Mononuclear cell (primary cell): ENCODE data around the gene KLRC1. TPM values are rescaled to one million over a fixed set of nuclear protein-coding genes. Genes with fewer than 3 reads are reported as not detected.
"Not testable (repeated sequence)": the region's sequence is repeated elsewhere in the genome, so short reads cannot be mapped to it uniquely, and the experiment has no call there.

Experiments used
- H3K27me3 ChIP-seq: 2 replicates; pipeline ENCODE4 v1.6.0; 2011; ENCODE audit warnings: low read length, control low read depth; ENCODE audit not compliant: insufficient read depth
- H3K4me1 ChIP-seq: 2 replicates; pipeline ENCODE4 v1.5.1; 2011; ENCODE audit warnings: mild to moderate bottlenecking, low read length, control low read depth; ENCODE audit not compliant: insufficient read depth
- H3K4me3 ChIP-seq: 2 replicates; pipeline ENCODE4 v1.5.1; 2011; ENCODE audit warnings: mild to moderate bottlenecking, low read length, moderate library complexity
- H3K9me3 ChIP-seq: 2 replicates; pipeline ENCODE4 v1.5.1; 2011; ENCODE audit warnings: low read depth, mild to moderate bottlenecking, control low read depth, low read length
- total RNA-seq: library from RNA; depleted of rRNA; stranded (reverse); fragments of >200 nt; gene quantifications from one replicate; pipeline ENCODE4 v1.2.3, GENCODE V29; 2012

KLRC1 gene
- 6.4 TPM for total RNA-seq

DNA sequence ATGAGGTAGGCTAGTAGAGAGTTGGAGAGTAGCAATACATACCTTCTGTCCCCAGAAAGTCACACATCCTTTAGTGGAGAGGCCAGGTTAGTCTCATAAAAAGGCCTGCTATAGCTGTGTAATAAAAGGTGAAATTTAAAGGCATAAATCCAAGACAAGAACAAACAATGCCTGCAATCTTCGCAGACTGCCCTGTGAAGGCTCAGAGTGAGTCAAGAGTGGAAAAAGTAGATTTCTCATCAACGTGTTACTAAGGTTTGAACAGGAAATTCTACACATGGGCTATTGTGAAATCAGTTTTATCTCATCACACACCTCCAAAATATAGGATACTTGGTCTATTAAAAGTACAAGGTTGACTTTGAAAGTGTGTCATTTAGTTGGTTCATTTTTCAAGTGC is at the start of gene KLRC1:
Gene KLRC1 (minus strand): TSS at position 222 of the 400 bp plus-strand sequence. CDS start 2,221 bp downstream, outside the sequence.
- no peaks in the 10 kb centered on the region for H3K4me1 ChIP-seq
- H3K9me3 ChIP-seq = peaks cover 21% of the 10 kb centered on the region
- no peak within 1 kb of the TSS for H3K4me3 ChIP-seq
- no peaks in the 10 kb centered on the region for H3K27me3 ChIP-seq

DNA sequence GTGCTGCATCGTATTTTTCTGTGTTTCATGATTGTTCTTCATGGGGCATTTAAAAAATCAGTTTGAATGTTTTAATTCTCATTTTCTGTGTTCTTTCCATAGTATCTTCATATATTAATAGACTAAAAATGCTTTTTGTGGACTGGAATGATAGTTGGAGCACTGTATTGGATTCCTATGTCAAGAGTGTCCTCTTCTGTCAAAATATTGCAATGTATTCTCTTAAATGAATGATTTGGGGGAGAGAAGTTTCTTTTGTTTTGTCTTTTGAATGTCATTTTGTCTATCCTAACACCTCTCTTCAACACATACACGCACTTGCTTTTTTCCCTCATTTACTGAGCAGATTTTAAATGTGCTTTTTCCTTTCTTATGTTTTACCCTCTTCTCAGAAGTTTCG is 47.9 kb upstream of the KLRC1 start:
- Histone ChIP-seq H3K4me3 (no peak overlapping the region), H3K9me3 (no peaks in the 10 kb centered on the region), H3K4me1 (no peaks in the 10 kb centered on the region), H3K27me3 (no peaks in the 10 kb centered on the region)

DNA sequence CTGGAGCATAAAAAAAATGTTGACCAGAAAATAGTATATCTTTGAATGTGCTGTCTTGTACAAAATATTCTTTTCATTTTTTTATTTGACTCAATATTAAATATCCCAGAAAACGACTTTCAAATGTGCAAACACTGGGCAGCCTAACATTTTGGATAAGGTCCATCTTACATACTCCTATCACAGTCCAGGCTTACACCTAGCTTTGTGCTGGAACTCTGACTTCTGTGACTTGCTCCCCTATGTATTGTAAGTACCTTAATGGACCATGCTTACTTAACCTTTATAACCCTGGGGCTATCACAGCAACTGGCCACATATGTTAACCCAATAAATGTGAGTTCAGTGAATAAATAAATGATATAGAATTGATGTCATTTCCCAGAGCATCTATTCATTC is 44.9 kb upstream of the KLRC1 start:
- no peak overlapping the region for H3K4me3 ChIP-seq
- no peaks in the 10 kb centered on the region for H3K27me3 ChIP-seq
- H3K4me1 ChIP-seq = no peaks in the 10 kb centered on the region
- no peaks in the 10 kb centered on the region for H3K9me3 ChIP-seq

DNA sequence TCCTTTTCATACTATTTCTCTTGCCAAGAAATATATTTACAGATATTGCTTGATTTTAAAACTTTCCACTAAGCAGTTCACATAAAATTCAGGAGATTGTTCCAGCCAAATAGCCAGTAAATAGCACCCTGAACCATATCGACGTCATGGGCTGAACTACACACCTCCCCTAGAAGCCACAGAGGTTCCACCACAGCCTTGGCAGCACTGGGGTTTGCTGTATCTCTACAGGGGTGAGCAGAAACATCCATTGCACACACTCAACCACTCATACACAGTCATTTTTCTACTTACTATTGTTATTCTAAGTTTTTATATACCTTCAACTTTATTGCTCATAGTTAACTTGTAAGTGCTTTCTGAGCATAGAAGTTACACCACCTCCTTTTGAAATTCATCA is 44.4 kb upstream of the KLRC1 start:
- H3K27me3 ChIP-seq = no peaks in the 10 kb centered on the region
- no peaks in the 10 kb centered on the region for H3K9me3 ChIP-seq
- no peaks in the 10 kb centered on the region for H3K4me1 ChIP-seq
- H3K4me3 ChIP-seq = no peak overlapping the region

DNA sequence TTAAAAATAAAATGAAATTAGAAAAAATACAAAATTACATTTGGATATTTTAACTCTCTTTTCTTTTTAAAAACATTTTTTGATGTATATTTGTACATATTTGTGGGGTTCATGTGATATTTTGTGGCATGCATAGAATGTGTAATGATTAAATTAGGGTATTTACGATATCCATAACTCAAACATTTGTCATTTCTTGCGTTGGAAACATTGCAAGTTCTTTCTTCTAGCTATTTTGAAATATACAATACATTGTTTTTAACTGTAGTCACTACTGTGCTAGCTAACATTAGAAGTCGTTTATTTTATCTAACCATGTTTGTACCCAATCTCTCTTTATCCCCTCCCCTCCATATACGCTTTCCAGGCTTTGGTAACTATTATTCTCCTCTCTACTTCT is 38.6 kb upstream of the KLRC1 start:
- Histone ChIP-seq H3K4me1 (no peaks in the 10 kb centered on the region), H3K9me3 (no peaks in the 10 kb centered on the region), H3K27me3 (no peaks in the 10 kb centered on the region), H3K4me3 (no peak overlapping the region)

DNA sequence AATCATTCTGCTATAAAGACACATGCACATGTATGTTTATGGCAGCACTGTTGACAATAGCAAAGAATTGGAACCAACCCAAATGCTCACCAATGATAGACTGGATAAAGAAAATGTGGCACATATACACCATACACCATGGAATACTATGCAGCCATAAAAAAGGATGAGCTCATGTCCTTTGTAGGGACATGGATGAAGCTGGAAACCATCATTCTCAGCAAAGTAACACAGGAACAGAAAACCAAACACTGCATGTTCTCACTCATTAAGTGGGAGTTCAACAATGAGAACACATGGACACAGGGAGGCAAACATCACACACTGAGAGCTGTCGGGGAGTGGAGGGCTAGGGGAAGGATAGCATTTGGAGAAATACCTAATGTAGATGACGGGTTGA is 34.2 kb upstream of the KLRC1 start:
- H3K4me1 ChIP-seq, H3K27me3 ChIP-seq, H3K4me3 ChIP-seq, H3K9me3 ChIP-seq: not testable (repeated sequence)

DNA sequence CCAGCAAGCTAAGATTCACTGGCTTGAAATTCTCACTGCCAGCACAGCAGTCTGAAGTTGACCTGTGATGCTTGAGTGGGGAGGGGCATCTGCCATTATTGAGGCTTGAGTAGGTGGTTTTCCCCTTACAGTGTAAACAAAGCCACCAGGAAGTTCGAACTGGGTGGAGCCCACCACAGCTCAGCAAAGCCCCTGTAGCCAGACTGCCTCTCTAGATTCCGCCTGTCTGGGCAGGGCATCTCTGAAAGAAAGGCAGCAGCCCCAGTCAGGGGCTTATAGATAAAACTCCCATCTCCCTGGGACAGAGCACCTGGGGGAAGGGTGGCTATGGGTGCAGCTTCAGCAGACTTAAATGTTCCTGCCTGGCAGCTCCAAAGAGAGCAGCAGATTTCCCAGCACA is 28.7 kb upstream of the KLRC1 start:
- H3K4me1 ChIP-seq = peaks cover 13% of the 10 kb centered on the region
- H3K4me3 ChIP-seq, H3K9me3 ChIP-seq, H3K27me3 ChIP-seq: not testable (repeated sequence)

DNA sequence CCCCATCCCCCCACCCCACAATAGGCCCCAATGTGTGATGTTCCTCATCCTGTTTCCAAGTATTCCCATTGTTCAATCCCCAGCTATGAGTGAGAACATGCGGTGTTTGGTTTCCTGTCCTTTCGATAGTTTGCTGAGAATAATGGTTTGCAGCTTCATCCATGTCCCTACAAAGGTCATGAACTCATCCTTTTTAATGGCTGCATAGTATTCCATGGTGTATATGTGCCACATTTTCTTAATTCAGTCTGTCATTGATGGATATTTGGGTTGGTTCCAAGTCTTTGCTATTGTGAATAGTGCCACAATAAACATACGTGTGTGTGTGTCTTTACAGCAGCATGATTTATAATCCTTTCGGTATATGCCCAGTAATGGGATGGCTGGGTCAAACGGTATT is 19.6 kb upstream of the KLRC1 start:
- not testable (repeated sequence) for H3K27me3 ChIP-seq, H3K4me3 ChIP-seq, H3K9me3 ChIP-seq, H3K4me1 ChIP-seq

DNA sequence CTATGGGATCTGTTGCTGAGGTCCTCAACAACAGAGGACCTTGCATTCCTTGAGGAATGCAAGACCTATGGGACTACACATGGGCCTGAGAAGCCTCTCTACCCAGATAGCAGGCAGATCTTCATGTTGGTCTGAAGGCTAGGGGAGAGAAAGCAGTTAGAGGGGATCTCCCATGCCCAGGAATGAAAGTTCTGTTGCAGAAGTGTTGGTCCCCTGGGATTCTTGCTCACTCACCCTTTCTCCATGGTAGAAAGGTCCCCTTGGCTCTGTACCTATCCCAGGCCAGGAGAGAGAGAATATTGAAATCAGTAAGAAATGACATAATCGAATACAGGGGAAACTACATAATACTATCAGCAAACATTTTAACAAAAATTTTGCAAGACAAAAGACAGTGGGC is 16.5 kb upstream of the KLRC1 start:
- Histone ChIP-seq H3K27me3 (no peaks in the 10 kb centered on the region), H3K4me1 (no peaks in the 10 kb centered on the region), H3K4me3 (no peak overlapping the region), H3K9me3 (no peaks in the 10 kb centered on the region)

DNA sequence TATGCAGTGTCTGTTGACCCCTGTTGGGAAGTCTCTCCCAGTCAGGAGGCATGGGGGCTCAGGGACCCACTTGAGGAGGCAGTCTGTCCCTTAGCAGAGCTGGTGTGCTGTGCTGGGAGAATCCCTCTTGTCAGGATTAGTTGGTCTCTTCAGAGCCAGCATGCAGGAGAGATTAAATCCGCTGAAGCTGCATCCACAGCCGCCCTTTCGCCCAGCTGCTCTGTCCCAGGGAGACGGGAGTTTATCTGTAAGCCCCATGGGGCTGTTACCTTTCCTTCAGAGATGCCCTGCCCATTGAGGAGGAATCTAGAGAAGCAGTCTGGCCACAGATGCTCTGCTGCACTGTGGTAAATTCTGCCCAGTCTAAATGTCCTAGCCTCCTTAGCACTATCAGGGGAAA is 13.1 kb upstream of the KLRC1 start:
- H3K4me1 ChIP-seq = no peaks in the 10 kb centered on the region
- H3K27me3 ChIP-seq = no peaks in the 10 kb centered on the region
- no peak overlapping the region for H3K4me3 ChIP-seq
- no peaks in the 10 kb centered on the region for H3K9me3 ChIP-seq

DNA sequence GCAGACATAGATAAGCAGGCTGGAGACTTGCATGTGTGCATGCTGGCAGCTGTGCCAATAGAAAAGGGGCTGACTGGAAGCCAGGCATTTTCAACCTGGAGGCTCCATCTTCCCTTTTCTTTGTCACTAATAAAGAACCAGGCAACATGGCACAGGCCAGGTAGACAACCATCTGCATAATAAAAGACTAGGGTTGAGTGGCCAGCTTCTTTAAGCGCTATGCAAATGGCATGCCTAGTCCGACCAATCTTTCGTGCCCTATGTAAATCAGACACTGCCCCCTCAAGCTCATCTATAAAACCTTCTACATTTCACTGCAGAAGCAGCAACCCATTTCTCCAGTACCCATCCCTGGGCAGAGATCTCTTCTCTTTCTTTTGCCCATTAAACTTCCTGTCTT is 4.6 kb upstream of the KLRC1 start:
- Histone ChIP-seq H3K27me3 (no peaks in the 10 kb centered on the region), H3K4me1 (no peaks in the 10 kb centered on the region), H3K9me3 (peaks cover 21% of the 10 kb centered on the region), H3K4me3 (no peak overlapping the region)

DNA sequence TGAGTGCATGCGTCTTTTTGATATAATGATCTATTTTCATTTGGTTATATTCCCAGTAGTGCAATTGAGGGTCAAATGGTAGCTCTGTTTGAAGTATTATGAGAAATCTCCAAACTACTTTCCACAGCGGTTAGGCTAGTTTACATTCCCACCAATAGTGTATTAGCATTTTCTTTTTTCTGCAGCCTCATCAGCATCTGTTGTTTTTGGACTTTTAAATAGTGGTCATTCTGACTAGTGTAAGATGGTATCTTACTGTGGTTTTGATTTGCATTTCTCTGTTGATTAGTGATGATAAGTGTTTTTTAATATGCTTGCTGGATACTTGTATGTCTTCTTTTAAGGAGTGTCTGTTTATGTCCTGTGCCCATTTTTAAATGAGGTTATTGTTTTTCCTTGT is 3.7 kb upstream of the KLRC1 start:
- no peaks in the 10 kb centered on the region for H3K27me3 ChIP-seq
- no peak overlapping the region for H3K4me3 ChIP-seq
- H3K9me3 ChIP-seq = peaks cover 21% of the 10 kb centered on the region
- H3K4me1 ChIP-seq = no peaks in the 10 kb centered on the region

DNA sequence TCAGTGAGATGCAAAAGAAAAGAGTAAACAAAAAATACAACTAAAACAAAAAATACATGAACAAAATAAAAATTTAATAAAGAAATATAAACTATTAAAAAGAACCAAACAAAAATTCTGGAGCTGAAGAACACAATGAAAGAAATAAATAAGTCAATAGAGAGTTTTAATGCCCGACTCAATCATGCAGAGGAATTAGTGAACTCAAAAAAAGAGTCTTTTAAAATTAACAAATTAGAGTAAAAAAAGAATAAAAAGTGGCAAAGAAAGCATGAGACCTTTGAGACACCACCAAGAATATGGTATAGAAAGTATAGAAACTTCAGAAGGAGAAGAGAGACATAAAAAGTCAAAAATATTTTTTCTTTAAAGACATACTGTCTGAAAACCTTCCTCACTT is 2.6 kb upstream of the KLRC1 start:
- H3K27me3 ChIP-seq = no peaks in the 10 kb centered on the region
- H3K4me3 ChIP-seq = no peak overlapping the region
- peaks cover 21% of the 10 kb centered on the region for H3K9me3 ChIP-seq
- H3K4me1 ChIP-seq = no peaks in the 10 kb centered on the region

DNA sequence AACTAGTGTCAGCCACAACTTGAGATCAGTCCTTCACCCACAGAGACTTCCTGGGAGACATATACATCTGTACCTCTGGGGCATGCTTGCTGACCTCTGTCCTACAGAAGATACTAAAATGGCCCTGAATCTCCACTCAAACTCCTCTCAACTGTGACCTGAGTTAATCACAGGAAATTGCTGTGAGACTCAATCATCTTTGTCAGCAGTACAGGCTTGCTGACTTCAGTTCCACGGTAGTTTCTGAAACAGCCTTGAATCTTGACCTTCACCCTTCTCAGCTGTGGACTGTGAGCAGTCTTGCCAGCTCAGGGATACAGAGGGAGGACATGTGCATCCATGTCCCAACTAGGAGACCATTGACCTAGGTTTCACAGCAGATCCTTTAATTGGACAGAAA is 1.4 kb upstream of the KLRC1 start:
- Histone ChIP-seq H3K27me3 (no peaks in the 10 kb centered on the region), H3K9me3 (peaks cover 21% of the 10 kb centered on the region), H3K4me1 (no peaks in the 10 kb centered on the region), H3K4me3 (no peak overlapping the region)

DNA sequence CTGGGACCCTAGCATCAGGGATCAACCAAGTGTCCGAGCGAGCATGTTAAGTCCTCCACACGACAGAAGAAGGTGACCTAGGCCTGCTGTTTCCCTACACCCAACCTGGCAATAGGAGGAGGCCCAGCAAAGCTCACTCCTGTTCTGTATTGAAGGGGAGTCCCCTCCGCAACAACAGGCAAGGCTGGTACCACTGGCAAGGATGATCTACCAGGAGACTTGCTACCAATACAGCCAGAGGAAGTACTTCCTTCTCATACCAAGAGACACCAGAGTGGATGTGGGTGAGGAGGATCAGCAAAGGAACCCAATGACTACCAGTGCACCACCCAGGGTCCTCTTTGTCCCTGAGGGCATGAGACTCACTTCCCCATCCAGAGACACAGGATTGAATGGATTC is 4.9 kb downstream of the KLRC1 start:
- Histone ChIP-seq H3K27me3 (no peaks in the 10 kb centered on the region), H3K4me1 (no peaks in the 10 kb centered on the region)

DNA sequence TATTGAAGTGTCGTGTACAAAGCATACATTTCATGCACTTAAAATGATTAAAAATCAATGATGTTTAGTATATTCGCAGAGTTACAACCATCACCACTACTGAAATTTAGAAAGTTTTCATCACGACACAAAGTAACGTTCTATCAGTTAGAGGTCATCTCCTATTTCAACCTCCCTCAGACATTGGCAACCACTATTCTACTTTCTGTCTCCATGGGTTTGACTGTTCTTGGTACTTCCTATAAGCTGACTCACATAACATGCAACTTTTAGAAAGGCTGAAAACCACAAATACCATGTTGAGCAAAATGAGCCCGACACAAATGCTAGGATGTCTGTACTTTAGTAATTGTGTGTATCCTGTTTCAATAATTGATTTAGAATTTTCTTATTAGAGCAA is 7.1 kb downstream of the KLRC1 start:
- not testable (repeated sequence) for H3K27me3 ChIP-seq, H3K9me3 ChIP-seq, H3K4me3 ChIP-seq, H3K4me1 ChIP-seq

More for the DNA sequence above, 4.9 kb downstream of the KLRC1 start:
- Histone ChIP-seq H3K4me3 (no peak overlapping the region), H3K9me3 (no peaks in the 10 kb centered on the region)

DNA sequence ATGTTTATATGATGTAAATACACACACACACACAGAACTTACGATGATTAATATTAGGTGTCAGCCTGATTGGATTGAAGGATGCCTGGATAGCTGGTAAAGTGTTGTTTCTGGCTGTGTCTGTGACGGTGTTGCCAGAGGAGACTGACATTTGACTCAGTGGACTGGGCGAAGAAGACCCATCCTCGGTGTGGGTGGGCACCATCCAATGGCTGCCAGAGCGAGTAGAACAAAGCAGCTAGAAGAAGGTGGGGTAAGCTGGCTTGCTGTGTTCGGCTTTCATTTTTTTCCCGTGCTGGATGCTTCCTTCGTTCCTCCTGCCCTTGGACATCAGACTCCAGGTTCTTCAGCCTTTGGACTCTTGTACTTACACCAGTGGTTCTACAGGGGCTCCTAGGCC is 12.0 kb downstream of the KLRC1 start:
- H3K9me3 ChIP-seq, H3K4me3 ChIP-seq, H3K27me3 ChIP-seq, H3K4me1 ChIP-seq: not testable (repeated sequence)
